Heart right ventricle (tissue), 16 donors: Measurements from ENCODE around the gene ABCA13. TPM values are rescaled to one million over a fixed set of nuclear protein-coding genes. Genes with fewer than 3 reads are reported as not detected.

Experiments
- ATAC-seq, 8 donors: fragments of 200-7000 bp; cut with Tn5 transposase; one replicate each; pipeline ENCODE4 v1.9.1; 2020; ENCODE audit warnings: mild to moderate bottlenecking in 8 of 8, moderate library complexity in 8 of 8, moderate number of reproducible peaks in 1 of 8
- DNase-seq, 2 donors: peaks; one replicate each; pipeline ENCODE4 v3.0.0-alpha.2; 2020
- H3K27ac ChIP-seq, 10 donors: fragments of 200-600 bp; sonication (generic) in 2 of 10; one replicate each; pipeline versions ENCODE4 v1.5.0 to v1.8.0; 2020 to 2022; ENCODE audit warnings: mild to moderate bottlenecking in 3 of 10
- H3K27me3 ChIP-seq, 7 donors: fragments of 200-600 bp; one replicate each; pipeline ENCODE4 v1.8.0; 2021 to 2022; ENCODE audit warnings: mild to moderate bottlenecking in 2 of 7
- H3K36me3 ChIP-seq, 9 donors: fragments of 200-600 bp; sonication (generic) in 1 of 9; one replicate each; pipeline versions ENCODE4 v1.5.0 to v1.8.0; 2020 to 2022; ENCODE audit warnings: mild to moderate bottlenecking in 2 of 9
- H3K4me1 ChIP-seq, 9 donors: fragments of 200-600 bp; sonication (generic) in 1 of 9; one replicate each; pipeline versions ENCODE4 v1.5.0 to v1.8.0; 2020 to 2022; ENCODE audit warnings: mild to moderate bottlenecking in 4 of 9
- H3K4me3 ChIP-seq, 10 donors: fragments of 200-600 bp; sonication (generic) in 2 of 10; one replicate each; pipeline versions ENCODE4 v1.5.0 to v1.8.0; 2020 to 2022; ENCODE audit warnings: mild to moderate bottlenecking in 7 of 10, moderate library complexity in 2 of 10
- H3K9me3 ChIP-seq, 11 donors: fragments of 200-600 bp in 10 of 11; sonication (generic) in 2 of 11; one replicate each; pipeline versions ENCODE4 v1.5.0 to v1.8.0; 2013 to 2022; ENCODE audit warnings: mild to moderate bottlenecking in 2 of 11, control low read depth in 1 of 11, moderate library complexity in 1 of 11
- WGBS, 2 donors: extraction: QIAGEN DNeasy Blood & Tissue Kit; methylation state at CpG; one replicate each; pipeline ENCODE4 v1.1.7; 2013; ENCODE audit warnings: inconsistent platforms in 1 of 2; 5-methylcytosine and 5-hydroxymethylcytosine counted together
- intact Hi-C, 10 donors: fragments of 100-400 bp; cut with DNase I; formaldehyde crosslinking; loops; one replicate each; pipeline versions ENCODE4 v1.11.1 to v1.14.2; 2022
- polyA plus RNA-seq, 2 donors: library from polyadenylated mRNA; stranded (reverse); fragments of 200-250 nt; gene quantifications; one replicate each; pipeline ENCODE4 v1.2.3, GENCODE V29; 2013
- total RNA-seq, 10 donors: library from RNA; stranded (reverse); fragmentation: NEBNext Ultra II Directional in 3 of 10; extraction: Animal tissue kit (Norgen Biotek cat#: 25700) in 3 of 10; gene quantifications; one replicate each; pipeline versions ENCODE4 v1.2.1 to v1.2.4, GENCODE V29; 2021 to 2023
- TF ChIP-seq, protein P1 (sequence below), 9 donors: fragments of 200-600 bp; sonication (generic) in 2 of 9; IDR thresholded peaks; one replicate each; pipeline versions ENCODE4 v1.5.0 to v1.8.0; 2021 to 2022; ENCODE audit warnings: antibody characterized with exemption in 9 of 9, mild to moderate bottlenecking in 5 of 9, moderate library complexity in 1 of 9
- donor health status: Arrhythmogenic right ventricular cardiomyopathy.
- donor health status: ischemic (EF 13 %, LVEDD 7.1; RV severe dilation, severe dysfunction).
- donor health status: healthy with polysubstance abuse.
- donor health status: DM: no; HTN: yes; CAD: no.
- donor health status: DM: no; HTN: no; CAD: no.
- donor health status: ischemic (EF 25% LVEDD 6.9; RV normal size, moderate dysfunction).
- donor health status: ischemic (EF 25% LVEDD 5.7; RV mildly dilated, moderate dysfunction).
- donor health status: healthy.
- donor health status: DM: yes; HTN: yes; CAD: no.
- donor health status: Ischemic cardiomyopathy.
- donor health status: ischemic (EF 35%, LVEDD 5.7; RV mildly dilated, moderate dysfunction).
- donor health status: nonischemic (EF 11% LVEDD 7.7; RV severe dilation, severe dysfunction).
- donor health status: DM: yes; HTN: yes; CAD: no.
- donor health status: PGD.
- donor health status: ischemic (EF 29% LVEDD 5.4; RV normal size, mild dysfunction).
- donor health status: nonischemic (EF 23%, LVEDD 6.1; RV moderate dilation, normal function).

The ABCA13 gene
- total and polyA plus RNA-seq, 12 donors, result 0.01 to 0.37 (median 0.06) TPM; not detected in 1

DNA sequence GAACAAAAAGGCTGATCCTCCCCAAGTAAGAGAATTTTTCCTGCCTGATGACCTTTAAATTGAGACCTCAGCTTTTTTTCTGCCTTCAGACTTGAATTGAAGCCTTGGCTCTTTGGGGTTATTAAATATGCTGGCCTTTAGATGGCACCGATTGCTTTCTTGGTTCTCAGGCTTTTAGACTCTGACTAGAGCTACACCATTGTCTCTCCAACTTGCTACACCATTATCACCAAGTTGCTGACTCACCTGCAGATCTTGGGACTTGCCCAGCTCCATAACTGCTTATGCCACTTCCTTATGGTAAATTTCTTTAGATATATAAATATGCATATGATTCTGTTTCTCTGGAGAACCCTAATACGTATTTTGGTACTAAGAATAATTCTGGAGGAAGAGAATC, 3.1 kb upstream of the ABCA13 start:
- 57 to 61% methylated on average over 2 of the region's 2 CpGs for WGBS, 2 donors
- Histone ChIP-seq H3K9me3 (peaks cover 0 to 4% (median 0%) of the 10 kb centered on the region in 11 donors), H3K36me3 (no peaks in the 10 kb centered on the region), H3K27ac (no peak overlapping the region), H3K4me3 (no peak overlapping the region), H3K4me1 (no peaks in the 10 kb centered on the region), H3K27me3 (peaks cover 0 to 4% (median 0%) of the 10 kb centered on the region in 7 donors)
- TF ChIP-seq, protein P1, sequence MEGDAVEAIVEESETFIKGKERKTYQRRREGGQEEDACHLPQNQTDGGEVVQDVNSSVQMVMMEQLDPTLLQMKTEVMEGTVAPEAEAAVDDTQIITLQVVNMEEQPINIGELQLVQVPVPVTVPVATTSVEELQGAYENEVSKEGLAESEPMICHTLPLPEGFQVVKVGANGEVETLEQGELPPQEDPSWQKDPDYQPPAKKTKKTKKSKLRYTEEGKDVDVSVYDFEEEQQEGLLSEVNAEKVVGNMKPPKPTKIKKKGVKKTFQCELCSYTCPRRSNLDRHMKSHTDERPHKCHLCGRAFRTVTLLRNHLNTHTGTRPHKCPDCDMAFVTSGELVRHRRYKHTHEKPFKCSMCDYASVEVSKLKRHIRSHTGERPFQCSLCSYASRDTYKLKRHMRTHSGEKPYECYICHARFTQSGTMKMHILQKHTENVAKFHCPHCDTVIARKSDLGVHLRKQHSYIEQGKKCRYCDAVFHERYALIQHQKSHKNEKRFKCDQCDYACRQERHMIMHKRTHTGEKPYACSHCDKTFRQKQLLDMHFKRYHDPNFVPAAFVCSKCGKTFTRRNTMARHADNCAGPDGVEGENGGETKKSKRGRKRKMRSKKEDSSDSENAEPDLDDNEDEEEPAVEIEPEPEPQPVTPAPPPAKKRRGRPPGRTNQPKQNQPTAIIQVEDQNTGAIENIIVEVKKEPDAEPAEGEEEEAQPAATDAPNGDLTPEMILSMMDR (IDR thresholded peaks at IDR 0.05), result no peak
- intact Hi-C loops, result no loop called here
- no peak for ATAC-seq
- DNase-seq, result no peak

DNA sequence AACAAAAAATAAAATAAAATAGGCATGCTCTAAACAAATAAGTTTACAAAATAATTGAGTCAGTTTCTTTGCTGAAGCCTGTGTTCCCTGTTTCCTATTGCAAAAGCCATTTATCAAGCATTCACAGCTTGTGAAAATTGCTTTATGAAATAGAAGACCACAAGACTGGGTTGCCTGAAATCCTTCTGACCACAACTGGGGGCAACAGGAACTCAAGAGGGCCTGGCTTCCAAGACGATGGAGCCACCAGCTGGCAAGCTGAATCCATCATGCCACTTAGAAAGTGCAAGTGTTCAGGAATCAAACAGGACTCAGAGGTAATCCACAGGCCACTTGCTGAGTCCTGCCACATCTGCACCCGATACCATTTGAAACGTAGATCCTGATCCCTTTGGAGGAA, 752 bp upstream of the ABCA13 start:
- Histone ChIP-seq H3K27ac (no peak overlapping the region), H3K36me3 (no peaks in the 10 kb centered on the region), H3K27me3 (peaks cover 0 to 7% (median 0%) of the 10 kb centered on the region in 7 donors), H3K9me3 (no peaks in the 10 kb centered on the region), H3K4me1 (no peaks in the 10 kb centered on the region), H3K4me3 (no peak overlapping the region)
- intact Hi-C loops, result no loop called here
- ATAC-seq (no peak), DNase-seq (no peak)
- 72 to 84% methylated on average over 3 of the region's 3 CpGs for WGBS, 2 donors
- TF ChIP-seq, protein P1 (IDR thresholded peaks at IDR 0.05), result no peak

DNA sequence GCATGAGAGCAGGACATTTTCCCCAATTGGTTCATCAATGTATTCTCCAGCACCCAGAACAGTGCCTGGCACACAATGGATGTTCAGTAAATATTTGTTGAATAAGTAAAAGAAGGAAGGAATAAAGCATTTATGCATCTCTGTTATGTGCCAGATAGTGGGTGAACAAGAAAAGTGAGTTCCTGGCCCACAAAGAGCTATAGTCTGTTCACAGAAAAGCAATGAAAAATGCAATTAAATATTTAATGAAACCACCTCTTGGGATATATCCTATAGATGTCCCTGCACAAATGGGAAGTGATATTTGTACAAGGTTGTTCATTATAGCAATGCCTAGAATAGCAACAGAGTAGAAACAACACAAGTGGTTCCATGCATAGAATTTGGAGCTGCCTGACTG, 2.1 kb downstream of the ABCA13 start:
- TF ChIP-seq, protein P1 (IDR thresholded peaks at IDR 0.05), result no peak
- Histone ChIP-seq H3K4me1 (no peaks in the 10 kb centered on the region), H3K9me3 (no peaks in the 10 kb centered on the region), H3K27ac (no peak overlapping the region), H3K27me3 (peaks cover 0 to 10% (median 0%) of the 10 kb centered on the region in 7 donors), H3K4me3 (no peak overlapping the region), H3K36me3 (no peaks in the 10 kb centered on the region)
- intact Hi-C loops, result no loop called here
- DNase-seq, result no peak
- ATAC-seq, result no peak

DNA sequence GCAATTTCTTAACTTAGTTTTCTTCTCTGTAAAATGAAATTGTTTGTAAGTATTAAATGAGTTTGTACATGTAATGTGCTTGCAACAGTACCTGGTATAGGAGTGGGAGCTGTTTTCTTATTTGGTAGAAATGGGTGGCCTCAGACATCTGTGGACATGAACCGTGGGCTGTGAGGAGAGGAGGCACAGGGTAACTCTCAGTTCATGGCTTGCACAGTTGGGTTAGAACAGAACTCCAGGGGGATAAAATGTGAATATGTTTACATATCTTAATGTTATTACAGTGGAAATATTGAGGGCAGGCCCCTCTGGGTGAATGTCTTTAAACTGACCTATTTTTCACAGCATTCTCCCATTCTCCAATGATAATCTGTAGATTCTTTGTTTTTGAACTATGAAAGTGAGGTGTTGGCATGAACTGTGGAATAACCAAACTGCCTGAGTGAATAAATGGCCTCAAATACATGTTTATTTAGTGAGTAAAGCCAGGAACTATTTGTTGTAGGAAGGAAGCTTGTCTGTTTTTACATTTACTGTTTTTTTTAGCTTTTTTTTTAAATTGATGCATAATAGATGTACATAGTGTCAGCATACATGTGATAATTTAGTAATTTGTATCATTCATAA, 2.6 kb downstream of the ABCA13 start:
- peaks cover 0 to 10% (median 0%) of the 10 kb centered on the region in 7 donors for H3K27me3 ChIP-seq
- H3K4me1 ChIP-seq, result no peaks in the 10 kb centered on the region
- ATAC-seq (no peak), DNase-seq (no peak)
- H3K4me3 ChIP-seq, result no peak overlapping the region
- 74 to 76% methylated on average over 1 of the region's 1 CpG for WGBS, 2 donors
- intact Hi-C loops, result no loop called here
- TF ChIP-seq, protein P1 (IDR thresholded peaks at IDR 0.05), result no peak
- no peaks in the 10 kb centered on the region for H3K9me3 ChIP-seq
- no peak overlapping the region for H3K27ac ChIP-seq
- H3K36me3 ChIP-seq, result no peaks in the 10 kb centered on the region
